ENCODE results near the gene CCDC127. TPM values are rescaled to one million over a fixed set of nuclear protein-coding genes. Genes with fewer than 3 reads are reported as not detected.

CCDC127 gene
- total and polyA plus RNA-seq, 9 donors = 2.5 to 9.9 (median 6.0) TPM

- no peaks in the 10 kb centered on the region for H3K9me3 ChIP-seq
- no peak overlapping the region for H3K27ac ChIP-seq
- TF ChIP-seq CTCF (IDR thresholded peaks at IDR 0.05) (no peak), POLR2A (IDR thresholded peaks at IDR 0.05) (no peak), EP300 (IDR thresholded peaks at IDR 0.05) (no peak)
- no peaks in the 10 kb centered on the region for H3K27me3 ChIP-seq
- 79 to 87% (median 85%) methylated on average over 15 of the region's 15 CpGs for WGBS, 3 donors
- intact Hi-C loops (cut with DNase I) = no loop called here
- H3K4me3 ChIP-seq = no peak overlapping the region
- no peaks in the 10 kb centered on the region for H3K36me3 ChIP-seq
- H3K4me1 ChIP-seq (ENCODE audit: insufficient read depth) = peaks cover 3% of the 10 kb centered on the region
- no peak for DNase-seq
Observed at GRCh38 chr5:208449-209114, 9.4 kb downstream of the CCDC127 start.

- H3K36me3 ChIP-seq = no peaks in the 10 kb centered on the region
- 80 to 85% (median 82%) methylated on average over 14 of the region's 14 CpGs for WGBS, 3 donors
- DNase-seq = no peak
- H3K9me3 ChIP-seq = no peaks in the 10 kb centered on the region
- H3K27ac ChIP-seq = no peak overlapping the region
- no peak for TF ChIP-seq POLR2A (IDR thresholded peaks at IDR 0.05)
- no peak for TF ChIP-seq CTCF (IDR thresholded peaks at IDR 0.05)
- TF ChIP-seq EP300 (IDR thresholded peaks at IDR 0.05) = no peak
- H3K27me3 ChIP-seq = no peaks in the 10 kb centered on the region
- peaks cover 3% of the 10 kb centered on the region for H3K4me1 ChIP-seq (ENCODE audit: insufficient read depth)
- H3K4me3 ChIP-seq = no peak overlapping the region
- intact Hi-C loops (cut with DNase I) = no loop called here
Observed at GRCh38 chr5:207599-207998, 10.4 kb downstream of the CCDC127 start.

- Histone ChIP-seq H3K4me3 (no peak overlapping the region), H3K9me3 (no peaks in the 10 kb centered on the region), H3K27ac (no peak overlapping the region), H3K27me3 (no peaks in the 10 kb centered on the region), H3K36me3 (no peaks in the 10 kb centered on the region), H3K4me1 (ENCODE audit: insufficient read depth) (peaks cover 3% of the 10 kb centered on the region)
- WGBS, 3 donors = 73 to 76% (median 76%) methylated on average over 8 of the region's 8 CpGs
- intact Hi-C loops (cut with DNase I) = no loop called here
- TF ChIP-seq EP300 (IDR thresholded peaks at IDR 0.05) = no peak
- no peak for TF ChIP-seq CTCF (IDR thresholded peaks at IDR 0.05)
- DNase-seq = no peak
Observed at GRCh38 chr5:206927-207536, 10.9 kb downstream of the CCDC127 start.

- no peak overlapping the region for H3K27ac ChIP-seq
- H3K4me1 ChIP-seq (ENCODE audit: insufficient read depth) = peaks cover 3% of the 10 kb centered on the region
- TF ChIP-seq EP300 (IDR thresholded peaks at IDR 0.05) (no peak), POLR2A (IDR thresholded peaks at IDR 0.05) (no peak), CTCF (IDR thresholded peaks at IDR 0.05) (no peak)
- WGBS, 3 donors = 49 to 54% (median 51%) methylated on average over 11 of the region's 11 CpGs
- no peaks in the 10 kb centered on the region for H3K27me3 ChIP-seq
- H3K36me3 ChIP-seq = no peaks in the 10 kb centered on the region
- H3K4me3 ChIP-seq = no peak overlapping the region
- intact Hi-C loops (cut with DNase I) = no loop called here
- DNase-seq = no peak
- no peaks in the 10 kb centered on the region for H3K9me3 ChIP-seq
Observed at GRCh38 chr5:206406-206805, 11.5 kb downstream of the CCDC127 start.
